Measurements from ENCODE around the gene C19orf12.
A peak's percentile ranks its signal among the peaks of the same experiment; 100 is the strongest.
"Not testable (repeated sequence)": the region's sequence is repeated elsewhere in the genome, so short reads cannot be mapped to it uniquely, and the experiment has no call there.

Gene C19orf12

GRCh38 chr19:29674374-29675119 lies 40.5 kb downstream of the C19orf12 start:
- no peak for DNase-seq

GRCh38 chr19:29673451-29674371 lies 41.4 kb downstream of the C19orf12 start:
- no peak for DNase-seq

GRCh38 chr19:29672933-29673336 lies 42.1 kb downstream of the C19orf12 start:
- no peak for DNase-seq

GRCh38 chr19:29672319-29672932 lies 42.6 kb downstream of the C19orf12 start:
- DNase-seq = no peak

GRCh38 chr19:29671393-29672160 lies 43.5 kb downstream of the C19orf12 start:
- peak; percentile 76 for DNase-seq

GRCh38 chr19:29671026-29671392 lies 44.1 kb downstream of the C19orf12 start:
- not testable (repeated sequence) for DNase-seq

- DNase-seq = no peak
Measured at GRCh38 chr19:29670255-29670654, 44.8 kb downstream of the C19orf12 start.

GRCh38 chr19:29668746-29669609 lies 46.1 kb downstream of the C19orf12 start:
- DNase-seq = no peak

- no peak for DNase-seq
Measured at GRCh38 chr19:29667901-29668341, 47.1 kb downstream of the C19orf12 start.

- no peak for DNase-seq
Measured at GRCh38 chr19:29667387-29667783, 47.7 kb downstream of the C19orf12 start.

- DNase-seq = no peak
Measured at GRCh38 chr19:29666578-29667386, 48.3 kb downstream of the C19orf12 start.

- DNase-seq = no peak
Measured at GRCh38 chr19:29665826-29666577, 49.1 kb downstream of the C19orf12 start.

- peak; percentile 90 for DNase-seq
Measured at GRCh38 chr19:29665215-29665825, 49.7 kb downstream of the C19orf12 start, which contains the start of gene PLEKHF1. TSS of gene PLEKHF1 (plus strand) at chr19:29665461. CDS start at chr19:29673840, 8,379 bp downstream.

GRCh38 chr19:29664753-29665214 lies 50.3 kb downstream of the C19orf12 start:
- no peak for DNase-seq

- no peak for DNase-seq
Measured at GRCh38 chr19:29663861-29664752, 51.0 kb downstream of the C19orf12 start.

- DNase-seq = no peak
Measured at GRCh38 chr19:29662604-29663404, 52.3 kb downstream of the C19orf12 start.

- no peak for DNase-seq
Measured at GRCh38 chr19:29662278-29662603, 52.8 kb downstream of the C19orf12 start.

Measured in hematopoietic multipotent progenitor cell treated with erythropoietin and hydrocortisone succinate and interleukin-3 and kit ligand, for 6 days (in vitro differentiated cells).